Measurements from ENCODE around the gene DVL2.

The DVL2 gene

GRCh38 chr17:7256766-7257456, 22.6 kb upstream of the DVL2 start:
- Histone ChIP-seq H3K9me3 (ENCODE audit: control insufficient read depth, insufficient read depth, low read depth, low read length) (no peaks in the 10 kb centered on the region), H3K4me1 (ENCODE audit: control insufficient read depth, insufficient read depth, low read length) (0 out of 2 replicates have a peak, but pooled peaks cover 3% of the 10 kb centered on the region), H3K27ac (ENCODE audit: extremely low read depth, low read depth, low read length) (no peak overlapping the region), H3K36me3 (ENCODE audit: control insufficient read depth in 2 of 2, insufficient read depth in 1 of 2, low read length in 2 of 2) (peaks cover 41 to 74% of the 10 kb centered on the region in 2 experiments), H3K4me3 (ENCODE audit: low read depth, low read length) (no peak overlapping the region)
- no peak for TF ChIP-seq ZNF394 (tag by site-specific recombination; IDR thresholded peaks at IDR 0.05; ENCODE audit: borderline replicate concordance)
- TF ChIP-seq ZNF707 (tag by site-specific recombination; IDR thresholded peaks at IDR 0.05): no peak
- TF ChIP-seq, protein P1, sequence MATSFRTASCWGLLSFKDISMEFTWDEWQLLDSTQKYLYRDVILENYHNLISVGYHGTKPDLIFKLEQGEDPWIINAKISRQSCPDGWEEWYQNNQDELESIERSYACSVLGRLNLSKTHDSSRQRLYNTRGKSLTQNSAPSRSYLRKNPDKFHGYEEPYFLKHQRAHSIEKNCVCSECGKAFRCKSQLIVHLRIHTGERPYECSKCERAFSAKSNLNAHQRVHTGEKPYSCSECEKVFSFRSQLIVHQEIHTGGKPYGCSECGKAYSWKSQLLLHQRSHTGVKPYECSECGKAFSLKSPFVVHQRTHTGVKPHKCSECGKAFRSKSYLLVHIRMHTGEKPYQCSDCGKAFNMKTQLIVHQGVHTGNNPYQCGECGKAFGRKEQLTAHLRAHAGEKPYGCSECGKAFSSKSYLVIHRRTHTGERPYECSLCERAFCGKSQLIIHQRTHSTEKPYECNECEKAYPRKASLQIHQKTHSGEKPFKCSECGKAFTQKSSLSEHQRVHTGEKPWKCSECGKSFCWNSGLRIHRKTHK (tag by site-specific recombination; IDR thresholded peaks at IDR 0.05): no peak
- no peak for TF ChIP-seq ZNF155 (tag by site-specific recombination; IDR thresholded peaks at IDR 0.05)
- TF ChIP-seq PRDM10 (tag by site-specific recombination; IDR thresholded peaks at IDR 0.05): no peak
- TF ChIP-seq ZNF677 (tag by site-specific recombination; IDR thresholded peaks at IDR 0.05): no peak
- no peak for TF ChIP-seq ZNF2 (tag by site-specific recombination; IDR thresholded peaks at IDR 0.05)
- TF ChIP-seq SCRT1 (tag by site-specific recombination; IDR thresholded peaks at IDR 0.05; ENCODE audit: borderline replicate concordance): no peak
- no peak for TF ChIP-seq ZNF112 (tag by site-specific recombination; IDR thresholded peaks at IDR 0.05)
- TF ChIP-seq ZNF600 (tag by site-specific recombination; IDR thresholded peaks at IDR 0.05): no peak
- TF ChIP-seq OSR2 (tag by site-specific recombination; IDR thresholded peaks at IDR 0.05): no peak
- TF ChIP-seq KLF9 (tag by site-specific recombination; IDR thresholded peaks at IDR 0.05; ENCODE audit: low read depth): no peak
- TF ChIP-seq ZNF391 (tag by site-specific recombination; IDR thresholded peaks at IDR 0.05; ENCODE audit: borderline replicate concordance, low read depth): no peak
- no peak for TF ChIP-seq ZNF398 (tag by site-specific recombination; IDR thresholded peaks at IDR 0.05)
- TF ChIP-seq ZNF23 (tag by site-specific recombination; IDR thresholded peaks at IDR 0.05; ENCODE audit: borderline replicate concordance): no peak
- no peak for TF ChIP-seq ZNF157 (tag by site-specific recombination; IDR thresholded peaks at IDR 0.05)
- TF ChIP-seq ZNF140 (tag by site-specific recombination; IDR thresholded peaks at IDR 0.05): no peak
- TF ChIP-seq ZSCAN16 (tag by site-specific recombination; IDR thresholded peaks at IDR 0.05): no peak
- TF ChIP-seq ZBTB7A (tag by site-specific recombination; IDR thresholded peaks at IDR 0.05; ENCODE audit: low read depth): no peak
- CTCF ChIA-PET: no interaction called here
- POLR2A ChIA-PET: interaction anchor here (0.6 to 1.7 kb wide), 6 partner anchors 9 to 41 kb away, joined by 3 to 7 read pairs (median 5); partner anchors contain the start of genes ACADVL, DLG4 and PHF23

All from HEK293 (cell line).